T-cell (primary cell): ENCODE measurements around the gene SMIM27. TPM values are rescaled to one million over a fixed set of nuclear protein-coding genes. Genes with fewer than 3 reads are reported as not detected.
"Not testable (repeated sequence)": the region's sequence is repeated elsewhere in the genome, so short reads cannot be mapped to it uniquely, and the experiment has no call there.

ENCODE experiments used
- ATAC-seq, 4 experiments: fragments of 200-7000 bp in 3 of 4; fragments of 150-1000 bp in 1 of 4; cut with Tn5 transposase; replicated peaks in 1 of 4; 1 replicate in 3 of 4; 2 replicates in 1 of 4; pipeline ENCODE4 v1.10.0; 2021; ENCODE audit warnings: moderate library complexity in 3 of 4, mild to moderate bottlenecking in 2 of 4, moderate number of reproducible peaks in 1 of 4
- CTCF ChIA-PET, 2 donors: fragments of 300-600 bp; sonication (Branson Sonifier 250); formaldehyde crosslinking; loops; one replicate each; lab custom pipeline; 2022; ENCODE audit warnings: antibody characterized with exemption in 2 of 2; lab: Charles Lee
- POLR2A ChIA-PET, 2 donors: fragments of 300-600 bp; sonication (Branson Sonifier 250); formaldehyde crosslinking; loops; one replicate each; lab custom pipeline; 2022; ENCODE audit warnings: antibody characterized with exemption in 2 of 2; lab: Charles Lee
- DNase-seq, 35 experiments: peaks; one replicate each; pipeline versions ENCODE4 v3.0.0 to v3.0.0-alpha.2; 2013 to 2023
- H3K27ac ChIP-seq: one replicate; pipeline ENCODE4 v1.5.1; 2013; ENCODE audit warnings: low read length
- H3K27me3 ChIP-seq, 2 experiments: replicated peaks in 1 of 2; 1 replicate in 1 of 2; 2 replicates in 1 of 2; pipeline versions ENCODE4 v1.6.1 to v1.7.0; 2013; ENCODE audit warnings: low read length in 1 of 2, mixed read lengths in 1 of 2; ENCODE audit not compliant: control insufficient read depth in 2 of 2, insufficient read depth in 2 of 2; ENCODE audit errors: extremely low read depth in 1 of 2
- H3K36me3 ChIP-seq, 2 donors: 1 replicate in 1 of 2; 2 replicates in 1 of 2; pipeline versions ENCODE4 v1.6.1 to v1.7.0; 2013; ENCODE audit warnings: low read length in 1 of 2; ENCODE audit not compliant: control insufficient read depth in 2 of 2, insufficient read depth in 1 of 2; ENCODE audit errors: extremely low read depth in 1 of 2
- H3K4me1 ChIP-seq, 2 experiments: 1 replicate in 1 of 2; 2 replicates in 1 of 2; pipeline versions ENCODE4 v1.6.1 to v1.7.0; 2013; ENCODE audit warnings: low read length in 2 of 2, mixed read lengths in 1 of 2; ENCODE audit not compliant: insufficient read depth in 2 of 2, control insufficient read depth in 1 of 2; ENCODE audit errors: extremely low read depth in 1 of 2
- H3K4me3 ChIP-seq, 2 donors: 1 replicate in 1 of 2; 2 replicates in 1 of 2; pipeline versions ENCODE4 v1.5.1 to v1.7.0; 2013; ENCODE audit warnings: mild to moderate bottlenecking in 2 of 2, low read length in 1 of 2, moderate library complexity in 1 of 2; ENCODE audit not compliant: control insufficient read depth in 1 of 2; ENCODE audit errors: extremely low read depth in 1 of 2
- H3K9me3 ChIP-seq: 2 replicates; pipeline ENCODE4 v1.7.0; 2013
- H3K27ac Mint-ChIP-seq, 2 donors: one replicate each; pipeline ENCODE4 v1.8.0; 2020 to 2021; ENCODE audit warnings: mild to moderate bottlenecking in 2 of 2, mixed read lengths in 2 of 2
- H3K27me3 Mint-ChIP-seq, 2 donors: one replicate each; pipeline ENCODE4 v1.8.0; 2021 to 2022; ENCODE audit warnings: mixed read lengths in 2 of 2
- H3K36me3 Mint-ChIP-seq: one replicate; pipeline ENCODE4 v1.8.0; 2021; ENCODE audit warnings: mixed read lengths
- H3K4me1 Mint-ChIP-seq, 3 donors: one replicate each; pipeline ENCODE4 v1.8.0; 2020 to 2022; ENCODE audit warnings: mixed read lengths in 3 of 3, mild to moderate bottlenecking in 1 of 3
- H3K4me3 Mint-ChIP-seq, 3 donors: one replicate each; pipeline ENCODE4 v1.8.0; 2020 to 2022; ENCODE audit warnings: mild to moderate bottlenecking in 3 of 3, mixed read lengths in 3 of 3, moderate library complexity in 3 of 3
- H3K9me3 Mint-ChIP-seq, 3 donors: one replicate each; pipeline ENCODE4 v1.8.0; 2020 to 2022; ENCODE audit warnings: mixed read lengths in 3 of 3
- WGBS: methylation state at CpG from one replicate; pipeline ENCODE4 v1.1.5; 2013; ENCODE audit warnings: missing lambda C conversion rate; ENCODE audit not compliant: insufficient coverage; 5-methylcytosine and 5-hydroxymethylcytosine counted together
- total RNA-seq, 35 experiments: library from RNA in 6 of 35; stranded (reverse) in 6 of 35; fragments of 120-200 nt in 1 of 35; gene quantifications; one replicate each; pipeline versions ENCODE4 v1.2.1 to v1.2.4 and lab custom pipeline; 2013 to 2026

SMIM27 gene
- total RNA-seq, 5 donors from 2014 or later (not counting 1 experiment from before 2014, with no cell fraction given), result 19.1 to 41.8 (median 33.5) TPM

DNA sequence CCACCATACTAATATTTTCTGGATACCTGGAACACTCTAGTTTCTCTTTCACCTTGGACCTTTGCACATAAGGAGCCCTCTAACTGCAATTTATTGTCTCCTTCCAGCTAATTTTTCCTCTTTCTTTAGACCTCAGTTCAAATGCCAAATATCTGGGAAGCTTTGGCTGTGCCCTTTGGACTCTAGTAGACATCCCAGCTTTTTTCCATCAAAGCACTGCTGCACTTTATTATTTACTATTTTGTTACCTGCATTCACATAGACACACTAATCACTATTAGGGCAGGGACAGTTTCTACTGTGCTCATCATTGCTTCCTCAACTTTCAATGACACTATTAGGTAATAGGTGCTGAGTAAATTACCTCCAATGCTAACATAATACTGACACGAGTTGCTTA is 28.2 kb upstream of the SMIM27 start:
- POLR2A ChIA-PET, result interaction anchor here in 1 of 2 donors (0.7 kb wide), 1 partner anchor 146 kb away, joined by 7 read pairs; no protein-coding TSS in a partner anchor
- Mint-ChIP-seq H3K9me3 (no peaks in the 10 kb centered on the region), H3K27me3 (no peaks in the 10 kb centered on the region), H3K27ac (peak overlapping the region; percentile 80 to 99), H3K4me1 (peaks cover 49 to 75% (median 64%) of the 10 kb centered on the region in 3 donors), H3K36me3 (peaks cover 30% of the 10 kb centered on the region), H3K4me3 (peak overlapping the region; percentile 87 to 98 (median 92))
- no peaks in the 10 kb centered on the region for H3K9me3 ChIP-seq
- WGBS, result no CpG with 5 or more reads among the region's 1 CpG
- peaks cover 16 to 20% of the 10 kb centered on the region in 2 experiments for H3K4me1 ChIP-seq
- ATAC-seq (no peak), DNase-seq (no peak)
- H3K4me3 ChIP-seq, result no peak overlapping the region
- H3K36me3 ChIP-seq, result peaks cover 0 to 2% of the 10 kb centered on the region in 2 donors
- H3K27ac ChIP-seq, result peak overlapping the region; percentile 0
- H3K27me3 ChIP-seq, result no peaks in the 10 kb centered on the region
- CTCF ChIA-PET, result interaction anchor here in 1 of 2 donors (0.7 kb wide), 1 partner anchor 40 kb away, joined by 5 read pairs; no protein-coding TSS in a partner anchor

DNA sequence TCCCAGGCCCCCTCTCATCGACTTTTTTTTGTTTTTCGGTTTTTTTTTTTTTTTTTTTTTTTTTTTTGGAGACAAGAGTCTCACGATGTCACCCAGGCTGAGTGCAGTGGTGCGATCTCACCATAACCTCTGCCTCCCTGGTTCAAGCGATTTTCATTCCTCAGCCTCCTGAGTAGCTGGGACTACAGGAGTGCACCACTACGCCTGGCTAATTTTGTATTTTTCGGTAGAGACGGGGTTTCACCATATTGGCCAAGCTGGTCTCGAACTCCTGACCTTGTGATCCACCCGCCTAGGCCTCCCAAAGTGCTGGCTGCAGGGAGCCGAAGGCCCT is 27.6 kb upstream of the SMIM27 start:
- not testable (repeated sequence) for ATAC-seq, H3K9me3 Mint-ChIP-seq, H3K27ac ChIP-seq, H3K4me3 ChIP-seq, H3K27me3 ChIP-seq, DNase-seq, H3K9me3 ChIP-seq, H3K36me3 ChIP-seq, H3K27me3 Mint-ChIP-seq
- H3K27ac Mint-ChIP-seq, result peak overlapping the region; percentile 80 to 99
- H3K36me3 Mint-ChIP-seq, result peaks cover 30% of the 10 kb centered on the region
- H3K4me3 Mint-ChIP-seq, result peak overlapping the region; percentile 87 to 98 (median 92)
- WGBS, result 98% methylated on average over 8 of the region's 11 CpGs
- ChIA-PET POLR2A (interaction anchor here in 1 of 2 donors (0.7 kb wide), 1 partner anchor 147 kb away, joined by 7 read pairs; no protein-coding TSS in a partner anchor), CTCF (interaction anchor here (0.6 to 3.2 kb wide), 4 partner anchors 25 to 940 kb away, joined by 3 to 60 read pairs (median 18); no protein-coding TSS in a partner anchor)
- peaks cover 49 to 72% (median 63%) of the 10 kb centered on the region in 3 donors for H3K4me1 Mint-ChIP-seq
- peaks cover 16 to 20% of the 10 kb centered on the region in 2 experiments for H3K4me1 ChIP-seq

DNA sequence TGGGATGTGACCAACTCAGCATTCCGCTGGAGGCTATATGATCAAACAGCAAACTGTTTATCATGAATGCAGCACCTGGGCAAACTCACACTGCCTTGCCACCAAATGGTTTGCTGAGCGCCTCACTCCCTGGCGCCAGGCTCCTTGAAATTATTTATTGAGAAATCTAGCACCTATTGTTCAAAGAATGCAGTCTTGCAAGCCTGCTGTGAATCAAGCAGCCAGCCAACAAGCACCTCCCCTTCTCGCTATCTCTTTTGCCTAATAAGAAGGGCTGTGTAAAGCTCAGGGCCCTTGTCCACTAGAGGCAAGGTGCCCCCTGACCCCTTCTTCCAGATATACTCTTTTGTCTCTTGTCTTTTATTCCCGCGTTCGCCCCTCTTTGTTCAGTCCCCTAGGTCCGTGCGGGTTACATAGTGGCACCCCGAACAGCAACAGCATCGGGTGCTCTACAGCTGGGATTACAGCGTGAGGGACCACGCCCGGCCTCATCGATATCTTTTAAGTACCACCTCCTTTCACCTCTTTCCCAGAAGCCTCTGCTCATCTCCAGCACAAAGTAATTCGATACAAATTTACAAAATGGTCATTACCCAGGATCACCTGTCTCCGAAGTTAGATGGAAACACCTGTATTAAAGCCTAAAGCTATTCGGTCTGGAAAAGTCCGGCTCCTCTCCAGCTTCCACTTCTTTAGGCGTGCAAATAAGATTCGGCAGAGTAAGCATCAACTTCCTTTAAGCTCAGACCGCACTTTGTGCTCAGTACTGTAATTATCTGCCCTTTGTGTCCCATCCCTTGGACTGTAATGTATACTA is 27.0 kb upstream of the SMIM27 start:
- Histone ChIP-seq H3K4me3 (peak overlapping the region; percentile 77 to 85), H3K4me1 (peaks cover 16 to 20% of the 10 kb centered on the region in 2 experiments), H3K36me3 (peaks cover 0 to 2% of the 10 kb centered on the region in 2 donors), H3K27me3 (no peaks in the 10 kb centered on the region), H3K27ac (peak overlapping the region; percentile 74), H3K9me3 (no peaks in the 10 kb centered on the region)
- H3K4me1 Mint-ChIP-seq, result peaks cover 49 to 70% (median 61%) of the 10 kb centered on the region in 3 donors
- H3K36me3 Mint-ChIP-seq, result peaks cover 30% of the 10 kb centered on the region
- peak in 2 of 4 experiments; percentile 29 to 30 for ATAC-seq
- ChIA-PET POLR2A (interaction anchor here (0.5 to 2.0 kb wide), 8 partner anchors 8 to 1693 kb away, joined by 3 to 11 read pairs (median 4); no protein-coding TSS in a partner anchor), CTCF (interaction anchor here (0.6 to 3.2 kb wide), 14 partner anchors 20 to 939 kb away, joined by 3 to 60 read pairs (median 6); partner anchors contain the start of gene ACO1 (in 1 of the 2))
- H3K9me3 Mint-ChIP-seq, result no peaks in the 10 kb centered on the region
- peak overlapping the region; percentile 87 to 98 (median 92) for H3K4me3 Mint-ChIP-seq
- DNase-seq, result peak in 21 of 35 experiments; percentile 1 to 42 (median 12)
- 29% methylated on average over 13 of the region's 22 CpGs for WGBS
- H3K27me3 Mint-ChIP-seq, result no peaks in the 10 kb centered on the region
- H3K27ac Mint-ChIP-seq, result peak overlapping the region; percentile 97 to 99

DNA sequence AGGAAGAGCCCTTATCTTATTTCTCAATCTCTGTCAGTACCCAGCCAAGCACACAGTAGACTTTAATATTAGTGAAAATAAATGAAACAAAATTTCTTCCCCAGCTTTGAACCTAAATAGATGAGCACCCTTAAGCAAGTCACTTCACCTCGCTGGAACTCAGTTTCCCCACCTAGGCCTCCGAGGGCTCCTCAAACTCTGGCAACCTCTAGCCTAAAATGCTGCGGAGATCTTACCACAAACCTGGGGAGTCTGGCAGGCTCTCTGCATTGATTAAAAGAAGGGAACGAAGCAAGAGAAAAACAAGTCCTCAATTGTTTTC is 26.5 kb upstream of the SMIM27 start:
- 0% methylated on average over 3 of the region's 4 CpGs for WGBS
- peak in 1 of 4 experiments; percentile 27 for ATAC-seq
- H3K36me3 Mint-ChIP-seq, result peaks cover 31% of the 10 kb centered on the region

DNA sequence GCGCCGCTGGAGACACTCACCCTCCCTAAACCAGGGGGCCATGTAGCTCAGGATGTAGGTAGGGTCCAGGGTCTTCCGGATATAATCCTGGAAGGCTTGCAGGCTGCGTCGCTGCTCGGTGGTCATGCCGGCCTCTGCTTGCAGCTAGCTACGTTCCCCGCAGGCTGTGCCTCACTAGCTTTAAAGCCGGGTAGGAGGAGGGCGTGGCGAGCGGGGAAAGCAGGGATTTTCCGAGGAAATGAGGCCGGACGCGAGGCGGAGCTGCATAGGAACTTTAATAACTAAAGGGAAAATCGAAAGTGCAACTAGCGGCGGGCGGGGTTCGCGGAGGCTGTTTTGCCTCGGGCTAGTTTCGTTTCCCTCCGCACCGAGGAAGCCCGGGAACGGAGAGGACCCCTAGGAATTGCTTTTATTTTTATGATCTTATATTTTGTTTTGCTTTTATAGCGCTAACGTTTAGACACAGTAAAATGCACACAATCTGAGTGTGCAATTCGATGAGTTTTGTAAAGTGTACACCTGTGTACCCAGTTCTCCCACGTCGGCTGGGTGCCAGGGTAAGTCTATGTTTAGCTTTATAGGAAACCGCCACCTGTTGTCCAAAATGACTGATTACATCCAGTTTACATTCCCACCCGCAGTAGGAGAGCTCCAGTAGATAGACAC is 26.0 kb upstream of the SMIM27 start, which contains the start of gene RIGI:
Gene RIGI (minus strand): TSS at position 156 of the 666 bp plus-strand sequence. CDS start 30 bp downstream, at position 126.
- Histone ChIP-seq H3K27ac (peak within 1 kb of the TSS; percentile 74), H3K27me3 (no peaks in the 10 kb centered on the region), H3K4me1 (peaks cover 16 to 17% of the 10 kb centered on the region in 2 experiments), H3K4me3 (peak within 1 kb of the TSS; percentile 77 to 85), H3K36me3 (peaks cover 0 to 2% of the 10 kb centered on the region in 2 donors), H3K9me3 (no peaks in the 10 kb centered on the region)
- no peaks in the 10 kb centered on the region for H3K27me3 Mint-ChIP-seq
- ChIA-PET CTCF (interaction anchor here (0.6 to 3.2 kb wide), 25 partner anchors 14 to 1932 kb away, joined by 3 to 60 read pairs (median 5); partner anchors contain the start of genes ACO1 (in 1 of the 2), FAM219A (in 1 of the 2), NDUFB6 (in 1 of the 2) and SMIM27 (in 1 of the 2)), POLR2A (interaction anchor here (0.5 to 2.0 kb wide), 10 partner anchors 14 to 1692 kb away, joined by 3 to 11 read pairs (median 4); no protein-coding TSS in a partner anchor)
- H3K27ac Mint-ChIP-seq, result peak within 1 kb of the TSS; percentile 97 to 99
- DNase-seq (peak; percentile 40 to 92 (median 76)), ATAC-seq (peak; percentile 78 to 84 (median 83))
- H3K36me3 Mint-ChIP-seq, result peaks cover 35% of the 10 kb centered on the region
- H3K4me3 Mint-ChIP-seq, result peak within 1 kb of the TSS; percentile 87 to 98 (median 92)
- WGBS, result 0% methylated on average over 30 of the region's 37 CpGs
- H3K9me3 Mint-ChIP-seq, result no peaks in the 10 kb centered on the region
- H3K4me1 Mint-ChIP-seq, result peaks cover 49 to 64% (median 57%) of the 10 kb centered on the region in 3 donors

More for the DNA sequence above, 26.5 kb upstream of the SMIM27 start:
- POLR2A ChIA-PET, result interaction anchor here (0.5 to 2.0 kb wide), 10 partner anchors 15 to 1692 kb away, joined by 3 to 11 read pairs (median 4); no protein-coding TSS in a partner anchor
- Mint-ChIP-seq H3K4me1 (peaks cover 49 to 66% (median 57%) of the 10 kb centered on the region in 3 donors), H3K9me3 (no peaks in the 10 kb centered on the region), H3K27me3 (no peaks in the 10 kb centered on the region), H3K4me3 (peak overlapping the region; percentile 87 to 98 (median 92)), H3K27ac (peak overlapping the region; percentile 97 to 99)
- Histone ChIP-seq H3K36me3 (peaks cover 0 to 2% of the 10 kb centered on the region in 2 donors), H3K4me1 (peaks cover 16 to 19% of the 10 kb centered on the region in 2 experiments), H3K27ac (peak overlapping the region; percentile 74), H3K27me3 (no peaks in the 10 kb centered on the region), H3K4me3 (peak overlapping the region; percentile 77 to 85), H3K9me3 (no peaks in the 10 kb centered on the region)
- DNase-seq, result peak in 1 of 35 experiments; percentile 8
- CTCF ChIA-PET, result interaction anchor here (0.8 to 3.2 kb wide), 17 partner anchors 19 to 147 kb away, joined by 3 to 60 read pairs (median 5); partner anchors contain the start of genes ACO1 (in 1 of the 2), SMIM27 (in 1 of the 2) and TOPORS (in 1 of the 2)
